Fibroblast of mammary gland (primary cell): ENCODE measurements around the gene TMEM59L.
A peak's percentile ranks its signal among the peaks of the same experiment; 100 is the strongest.
"Not testable (repeated sequence)": the region's sequence is repeated elsewhere in the genome, so short reads cannot be mapped to it uniquely, and the experiment has no call there.

Experiments used
- DNase-seq: peaks from one replicate; pipeline ENCODE4 v3.0.0-alpha.2; 2010; ENCODE audit warnings: low read depth
- H3K4me3 ChIP-seq: 2 replicates; pipeline ENCODE4 v1.5.1; 2011; ENCODE audit warnings: low read depth, mild to moderate bottlenecking, low read length, moderate library complexity; ENCODE audit not compliant: control insufficient read depth
- TF ChIP-seq, protein P1 (sequence below): conservative IDR thresholded peaks from 2 replicates; pipeline ENCODE4 v1.5.1; 2011; ENCODE audit warnings: low read depth, low read length, inconsistent platforms; ENCODE audit not compliant: control insufficient read depth, insufficient read depth

Gene TMEM59L

DNA sequence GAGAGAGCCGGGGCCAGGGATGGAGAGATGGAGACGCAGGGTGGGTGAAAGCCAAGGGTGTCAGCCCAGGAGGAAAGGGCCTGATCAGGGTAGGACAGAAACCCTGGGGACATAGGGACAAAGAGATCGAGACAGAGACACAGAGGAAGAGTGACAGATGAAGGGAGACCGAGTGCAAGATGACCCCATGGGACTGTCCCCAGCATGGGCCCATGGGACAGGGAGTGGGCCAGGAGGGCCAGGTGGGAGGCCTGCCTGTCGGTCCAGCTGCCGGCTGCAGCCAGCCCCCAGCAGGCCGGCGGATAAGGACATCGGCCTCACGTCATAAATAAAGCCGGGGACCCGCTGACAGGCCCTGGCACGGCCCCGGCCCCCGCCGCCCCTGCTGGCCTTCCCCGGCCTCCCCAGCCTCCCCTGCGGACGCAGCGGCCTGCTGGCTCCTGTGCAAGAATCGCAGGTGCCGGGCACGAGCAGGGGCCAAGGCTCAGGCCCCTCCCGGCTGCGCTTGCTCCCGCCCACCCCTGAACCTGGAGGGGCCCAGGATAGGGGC is 17.8 kb upstream of the TMEM59L start:
- TF ChIP-seq, protein P1, sequence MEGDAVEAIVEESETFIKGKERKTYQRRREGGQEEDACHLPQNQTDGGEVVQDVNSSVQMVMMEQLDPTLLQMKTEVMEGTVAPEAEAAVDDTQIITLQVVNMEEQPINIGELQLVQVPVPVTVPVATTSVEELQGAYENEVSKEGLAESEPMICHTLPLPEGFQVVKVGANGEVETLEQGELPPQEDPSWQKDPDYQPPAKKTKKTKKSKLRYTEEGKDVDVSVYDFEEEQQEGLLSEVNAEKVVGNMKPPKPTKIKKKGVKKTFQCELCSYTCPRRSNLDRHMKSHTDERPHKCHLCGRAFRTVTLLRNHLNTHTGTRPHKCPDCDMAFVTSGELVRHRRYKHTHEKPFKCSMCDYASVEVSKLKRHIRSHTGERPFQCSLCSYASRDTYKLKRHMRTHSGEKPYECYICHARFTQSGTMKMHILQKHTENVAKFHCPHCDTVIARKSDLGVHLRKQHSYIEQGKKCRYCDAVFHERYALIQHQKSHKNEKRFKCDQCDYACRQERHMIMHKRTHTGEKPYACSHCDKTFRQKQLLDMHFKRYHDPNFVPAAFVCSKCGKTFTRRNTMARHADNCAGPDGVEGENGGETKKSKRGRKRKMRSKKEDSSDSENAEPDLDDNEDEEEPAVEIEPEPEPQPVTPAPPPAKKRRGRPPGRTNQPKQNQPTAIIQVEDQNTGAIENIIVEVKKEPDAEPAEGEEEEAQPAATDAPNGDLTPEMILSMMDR = no peak
- DNase-seq = no peak
- H3K4me3 ChIP-seq = peak overlapping the region; percentile 25

DNA sequence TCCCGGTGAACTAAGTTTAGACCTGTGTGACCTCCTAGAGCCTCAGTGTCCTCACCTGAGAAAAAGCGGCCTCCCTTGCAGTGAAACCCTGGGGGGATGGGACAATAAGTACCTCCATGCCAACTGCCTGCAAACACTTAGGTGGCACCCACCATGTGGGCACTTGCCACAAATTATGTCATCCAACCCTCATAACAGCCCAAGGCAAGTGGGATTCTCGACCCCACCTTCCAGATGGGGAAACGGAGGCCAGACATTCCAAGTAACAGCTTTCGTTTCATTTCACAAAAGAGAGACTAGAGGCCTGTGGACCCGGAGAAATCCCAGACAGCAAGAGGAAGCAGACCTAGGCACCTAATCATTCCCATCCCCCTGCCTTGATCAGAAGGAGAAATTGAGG is 17.2 kb upstream of the TMEM59L start:
- TF ChIP-seq, protein P1 = no peak

DNA sequence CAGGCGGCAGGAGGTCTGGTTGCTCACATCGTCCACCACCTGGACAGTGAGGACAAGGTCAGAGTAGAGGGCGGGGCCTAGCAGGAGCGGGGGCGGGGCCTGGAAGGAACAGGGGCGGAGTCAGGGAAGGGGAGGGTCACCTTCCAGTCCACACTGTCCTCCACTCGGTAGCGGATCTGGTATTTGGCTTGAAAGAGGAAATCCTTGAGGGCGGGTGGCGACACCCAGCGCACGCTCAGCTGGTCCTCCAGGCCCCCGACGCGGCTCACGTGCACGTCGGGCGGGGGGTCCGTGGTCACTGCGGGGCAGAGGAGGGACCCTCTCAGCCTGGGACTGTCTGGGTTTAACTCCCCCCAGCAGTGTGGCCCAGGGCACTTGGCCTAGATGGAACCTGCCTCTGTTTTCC is 15.9 kb upstream of the TMEM59L start:
- no peak for DNase-seq
- TF ChIP-seq, protein P1 = no peak
- no peak overlapping the region for H3K4me3 ChIP-seq

More for the DNA sequence above, 17.2 kb upstream of the TMEM59L start:
- no peak for DNase-seq
- no peak overlapping the region for H3K4me3 ChIP-seq

DNA sequence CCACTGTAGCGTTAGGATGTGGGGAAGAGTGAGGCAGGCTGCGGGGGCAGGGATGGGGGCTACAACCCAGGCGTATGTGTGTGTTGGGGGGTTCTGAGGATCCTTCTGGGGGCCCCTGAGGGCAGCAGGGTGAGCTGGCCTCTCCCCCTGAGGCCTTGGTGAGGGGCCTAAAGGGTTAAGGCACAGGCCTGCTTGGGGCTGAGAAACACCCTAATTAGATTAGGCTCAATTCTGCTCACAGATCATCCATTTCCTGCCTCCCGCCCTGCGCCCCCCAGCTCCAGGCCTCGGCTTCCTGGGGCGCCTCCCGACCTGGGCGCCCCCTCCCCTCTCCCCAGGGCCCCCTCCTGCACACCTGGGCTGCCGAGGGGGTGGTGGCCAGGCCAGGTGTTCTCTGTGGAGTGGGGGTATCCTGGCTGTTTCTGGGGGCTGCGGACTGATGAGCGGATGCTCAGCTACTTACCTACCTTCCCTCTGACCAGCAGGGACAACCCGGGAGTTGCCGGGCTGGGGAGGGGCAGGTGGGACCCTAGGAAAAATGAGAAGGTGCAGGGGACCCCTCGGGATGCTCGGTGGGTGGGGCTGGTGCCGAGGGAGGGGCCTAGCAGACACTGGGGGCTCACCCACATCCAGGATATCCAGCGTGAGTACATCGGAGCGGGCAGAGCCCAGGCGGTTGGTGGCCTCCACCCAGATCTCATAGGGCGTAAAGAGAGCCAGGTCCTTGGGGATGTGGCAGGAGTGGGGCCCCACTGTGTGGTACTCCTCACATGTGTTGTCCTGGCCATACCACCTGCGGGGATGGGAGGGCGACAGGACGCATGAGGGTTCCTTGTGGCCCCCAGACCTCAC is 14.6 kb upstream of the TMEM59L start:
- TF ChIP-seq, protein P1 = no peak
- H3K4me3 ChIP-seq = no peak overlapping the region
- no peak for DNase-seq

DNA sequence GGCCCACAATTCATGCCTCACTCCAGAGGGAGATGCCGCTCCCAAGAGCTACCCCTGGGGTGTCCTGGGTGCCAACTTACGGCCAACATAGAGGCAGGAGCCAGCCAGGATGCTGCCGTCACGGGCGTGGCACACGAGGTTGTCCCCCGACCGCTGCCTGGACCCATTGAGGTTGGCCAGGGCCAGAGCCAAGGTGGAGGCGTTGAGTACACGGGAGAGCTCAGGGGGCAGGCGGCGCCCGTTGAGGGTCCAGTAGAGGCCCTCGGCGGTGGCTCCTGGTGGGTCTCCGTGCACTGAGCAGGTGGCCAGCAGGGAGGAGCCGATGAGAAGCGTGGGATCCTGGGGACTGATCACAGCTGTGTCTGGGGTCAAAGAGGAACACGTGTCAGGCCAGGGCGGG is 13.2 kb upstream of the TMEM59L start:
- H3K4me3 ChIP-seq = no peak overlapping the region
- TF ChIP-seq, protein P1 = no peak
- DNase-seq = no peak

DNA sequence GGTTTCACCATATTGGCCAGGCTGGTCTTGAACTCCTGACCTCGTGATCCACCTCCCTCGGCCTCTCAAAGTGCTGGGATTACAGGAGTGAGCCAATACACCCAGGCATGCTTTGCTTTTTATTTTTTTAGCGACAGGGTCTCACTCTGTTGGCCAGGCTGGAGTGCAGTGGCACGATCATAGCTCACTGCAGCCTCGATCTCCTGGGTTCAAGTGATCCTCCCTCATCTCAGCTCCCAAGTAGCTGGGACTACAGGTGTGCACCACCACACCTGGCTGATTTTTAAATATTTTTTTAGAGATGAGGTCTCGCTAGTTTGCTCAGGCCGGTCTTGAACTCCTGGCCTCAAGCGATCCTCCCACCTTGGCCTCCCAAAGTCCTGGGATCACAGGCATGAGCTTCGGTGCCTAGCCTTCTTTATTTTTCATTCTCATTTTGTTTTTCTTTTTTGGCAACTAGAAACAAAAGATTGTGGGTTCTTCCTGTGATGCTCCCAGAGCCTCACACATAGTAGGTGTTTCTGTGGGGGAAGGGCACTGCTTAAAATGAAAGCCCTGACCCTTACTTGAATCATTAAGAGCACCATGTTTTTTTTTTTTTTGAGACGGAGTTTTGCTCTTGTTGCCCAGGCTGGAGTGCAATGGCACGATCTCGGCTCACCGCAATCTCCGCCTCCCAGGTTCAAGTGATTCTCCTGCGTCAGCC is 11.8 kb upstream of the TMEM59L start:
- not testable (repeated sequence) for H3K4me3 ChIP-seq, DNase-seq

DNA sequence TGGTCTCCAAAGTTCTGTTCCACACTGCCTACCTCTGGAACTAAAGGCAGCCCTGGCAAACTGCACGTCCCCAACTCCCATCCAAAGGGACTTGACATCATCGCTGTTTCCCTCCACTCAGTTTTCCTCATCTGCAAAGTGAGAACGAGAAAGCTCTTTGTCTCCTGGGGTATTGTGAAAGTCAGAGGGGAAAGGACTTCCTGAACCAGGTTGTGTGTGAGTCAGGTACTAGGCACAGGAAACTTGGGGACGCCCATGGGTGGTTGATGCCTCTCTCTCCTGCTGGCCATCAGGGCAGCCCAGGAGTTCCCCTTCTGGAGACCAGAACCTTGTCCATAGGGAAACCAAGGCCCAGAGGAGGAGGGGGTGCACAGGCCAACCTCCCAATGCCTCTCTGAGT is 10.8 kb upstream of the TMEM59L start:
- no peak overlapping the region for H3K4me3 ChIP-seq
- TF ChIP-seq, protein P1 = no peak
- no peak for DNase-seq
